Measurements from ENCODE around the gene CLASP1.

DNA sequence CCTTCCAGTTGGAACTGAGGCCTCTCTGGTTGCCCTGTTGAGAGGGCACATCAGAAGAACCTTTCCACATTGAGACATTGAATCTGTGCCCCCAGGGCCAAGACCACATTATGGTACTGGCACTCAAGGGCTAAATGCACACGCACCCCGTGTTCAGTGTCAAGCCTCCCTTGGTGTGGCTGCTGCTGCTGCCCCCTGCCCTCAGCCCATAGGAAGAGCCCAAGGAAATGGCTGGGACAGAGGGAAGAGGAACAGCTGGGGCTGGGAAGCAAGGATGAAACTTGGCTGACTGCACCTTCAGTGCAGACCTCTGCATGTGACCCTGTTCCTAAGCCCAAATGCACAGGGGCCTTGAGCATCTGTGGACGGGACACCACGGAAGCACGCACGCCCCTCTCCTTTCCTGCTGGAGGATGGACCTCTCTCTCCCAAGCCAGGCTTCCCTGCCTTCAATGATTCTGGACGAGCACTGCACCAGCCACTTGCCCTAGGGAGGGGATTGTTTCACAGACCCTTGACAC, 47.2 kb upstream of the CLASP1 start:
- TF ChIP-seq, protein P1, sequence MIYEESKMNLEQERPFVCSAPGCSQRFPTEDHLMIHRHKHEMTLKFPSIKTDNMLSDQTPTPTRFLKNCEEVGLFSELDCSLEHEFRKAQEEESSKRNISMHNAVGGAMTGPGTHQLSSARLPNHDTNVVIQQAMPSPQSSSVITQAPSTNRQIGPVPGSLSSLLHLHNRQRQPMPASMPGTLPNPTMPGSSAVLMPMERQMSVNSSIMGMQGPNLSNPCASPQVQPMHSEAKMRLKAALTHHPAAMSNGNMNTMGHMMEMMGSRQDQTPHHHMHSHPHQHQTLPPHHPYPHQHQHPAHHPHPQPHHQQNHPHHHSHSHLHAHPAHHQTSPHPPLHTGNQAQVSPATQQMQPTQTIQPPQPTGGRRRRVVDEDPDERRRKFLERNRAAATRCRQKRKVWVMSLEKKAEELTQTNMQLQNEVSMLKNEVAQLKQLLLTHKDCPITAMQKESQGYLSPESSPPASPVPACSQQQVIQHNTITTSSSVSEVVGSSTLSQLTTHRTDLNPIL (CRISPR knock-in tag; IDR thresholded peaks at IDR 0.05; ENCODE audit: low read depth) = no peak
- TF ChIP-seq ISL1 (CRISPR knock-in tag; IDR thresholded peaks at IDR 0.05) (no peak), ARNTL (CRISPR knock-in tag; IDR thresholded peaks at IDR 0.05; ENCODE audit: borderline replicate concordance, low read depth) (no peak)
- TF ChIP-seq, protein P2, sequence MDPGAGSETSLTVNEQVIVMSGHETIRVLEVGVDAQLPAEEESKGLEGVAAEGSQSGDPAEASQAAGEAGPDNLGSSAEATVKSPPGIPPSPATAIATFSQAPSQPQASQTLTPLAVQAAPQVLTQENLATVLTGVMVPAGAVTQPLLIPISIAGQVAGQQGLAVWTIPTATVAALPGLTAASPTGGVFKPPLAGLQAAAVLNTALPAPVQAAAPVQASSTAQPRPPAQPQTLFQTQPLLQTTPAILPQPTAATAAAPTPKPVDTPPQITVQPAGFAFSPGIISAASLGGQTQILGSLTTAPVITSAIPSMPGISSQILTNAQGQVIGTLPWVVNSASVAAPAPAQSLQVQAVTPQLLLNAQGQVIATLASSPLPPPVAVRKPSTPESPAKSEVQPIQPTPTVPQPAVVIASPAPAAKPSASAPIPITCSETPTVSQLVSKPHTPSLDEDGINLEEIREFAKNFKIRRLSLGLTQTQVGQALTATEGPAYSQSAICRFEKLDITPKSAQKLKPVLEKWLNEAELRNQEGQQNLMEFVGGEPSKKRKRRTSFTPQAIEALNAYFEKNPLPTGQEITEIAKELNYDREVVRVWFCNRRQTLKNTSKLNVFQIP (CRISPR knock-in tag; IDR thresholded peaks at IDR 0.05; ENCODE audit: borderline replicate concordance, low read depth) = no peak
- TF ChIP-seq, protein P3, sequence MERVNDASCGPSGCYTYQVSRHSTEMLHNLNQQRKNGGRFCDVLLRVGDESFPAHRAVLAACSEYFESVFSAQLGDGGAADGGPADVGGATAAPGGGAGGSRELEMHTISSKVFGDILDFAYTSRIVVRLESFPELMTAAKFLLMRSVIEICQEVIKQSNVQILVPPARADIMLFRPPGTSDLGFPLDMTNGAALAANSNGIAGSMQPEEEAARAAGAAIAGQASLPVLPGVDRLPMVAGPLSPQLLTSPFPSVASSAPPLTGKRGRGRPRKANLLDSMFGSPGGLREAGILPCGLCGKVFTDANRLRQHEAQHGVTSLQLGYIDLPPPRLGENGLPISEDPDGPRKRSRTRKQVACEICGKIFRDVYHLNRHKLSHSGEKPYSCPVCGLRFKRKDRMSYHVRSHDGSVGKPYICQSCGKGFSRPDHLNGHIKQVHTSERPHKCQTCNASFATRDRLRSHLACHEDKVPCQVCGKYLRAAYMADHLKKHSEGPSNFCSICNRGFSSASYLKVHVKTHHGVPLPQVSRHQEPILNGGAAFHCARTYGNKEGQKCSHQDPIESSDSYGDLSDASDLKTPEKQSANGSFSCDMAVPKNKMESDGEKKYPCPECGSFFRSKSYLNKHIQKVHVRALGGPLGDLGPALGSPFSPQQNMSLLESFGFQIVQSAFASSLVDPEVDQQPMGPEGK (CRISPR knock-in tag; IDR thresholded peaks at IDR 0.05; ENCODE audit: borderline replicate concordance) = no peak

Measured in SK-N-SH treated with all-trans-retinoic acid at 6 μM for 48 hours (cell line).